Medulla oblongata (tissue), 1 donor: ENCODE measurements around the gene DNAAF8.

ENCODE experiments used
- DNase-seq: peaks from one replicate; pipeline ENCODE4 v3.0.0-alpha.2; 2015; ENCODE audit errors: extremely low spot score

The DNAAF8 gene

DNA sequence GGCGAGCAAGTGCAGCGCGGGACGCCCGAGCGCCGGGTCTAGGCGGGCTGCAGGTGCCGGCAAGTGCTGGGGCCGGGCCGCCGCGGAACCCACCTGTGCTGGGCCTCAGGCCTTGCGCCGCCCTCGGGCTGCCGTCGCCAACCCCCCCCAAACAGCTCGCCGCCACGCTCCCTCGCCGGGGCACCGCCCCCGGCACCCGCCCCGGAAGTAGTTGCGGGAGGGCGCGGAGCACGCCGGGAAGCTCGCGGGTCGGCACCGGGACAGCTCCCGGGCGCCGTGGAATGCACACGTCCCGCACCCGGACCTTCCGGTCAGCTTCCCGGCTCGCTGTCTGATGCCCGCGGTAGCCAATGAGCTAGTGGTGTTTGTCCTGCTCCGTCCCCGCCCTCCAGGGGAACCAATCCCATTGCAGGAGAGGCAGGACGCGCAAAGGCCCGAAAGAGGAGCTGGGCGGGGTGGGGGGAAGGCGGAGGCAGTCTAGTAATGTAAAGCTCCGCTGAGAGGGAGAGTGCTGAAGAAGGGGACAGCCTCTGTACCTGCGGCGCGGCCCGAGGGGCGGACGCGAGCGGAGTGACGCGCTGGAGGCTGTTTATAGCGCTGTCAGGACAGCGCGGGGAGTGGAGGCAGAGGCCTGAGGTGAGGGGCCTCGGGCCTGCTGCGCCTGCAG is at the start of gene DNAAF8, which contains the start of gene ANKS3:
Gene DNAAF8, plus strand, starts transcription at position 475 of the 667 bp plus-strand sequence. CDS start 1,978 bp downstream, outside the sequence.
Gene ANKS3, minus strand, starts transcription at position 209 of the 667 bp plus-strand sequence. CDS start 4,122 bp downstream, outside the sequence.
- DNase-seq, result peak; percentile 97

DNA sequence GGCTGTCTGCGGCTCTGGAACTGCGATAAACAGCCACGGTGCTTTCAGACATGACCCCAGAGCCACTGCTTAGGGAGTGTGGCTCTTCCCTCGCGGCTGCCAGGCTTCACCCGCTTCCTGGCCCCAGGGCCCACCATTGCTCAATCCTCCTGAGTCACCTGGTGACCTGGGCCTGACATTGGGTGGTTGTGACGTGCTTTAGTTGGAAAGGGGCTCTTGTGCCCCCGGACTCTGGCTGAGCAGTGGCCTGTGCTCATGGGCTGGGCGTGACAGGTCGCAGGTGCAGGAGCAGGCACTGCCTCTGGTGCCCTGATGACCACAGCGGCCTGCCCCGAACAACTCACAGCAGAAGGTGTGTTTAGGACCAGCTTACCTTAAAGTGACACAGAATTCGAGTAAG is 49.6 kb upstream of the DNAAF8 start:
- no peak for DNase-seq

DNA sequence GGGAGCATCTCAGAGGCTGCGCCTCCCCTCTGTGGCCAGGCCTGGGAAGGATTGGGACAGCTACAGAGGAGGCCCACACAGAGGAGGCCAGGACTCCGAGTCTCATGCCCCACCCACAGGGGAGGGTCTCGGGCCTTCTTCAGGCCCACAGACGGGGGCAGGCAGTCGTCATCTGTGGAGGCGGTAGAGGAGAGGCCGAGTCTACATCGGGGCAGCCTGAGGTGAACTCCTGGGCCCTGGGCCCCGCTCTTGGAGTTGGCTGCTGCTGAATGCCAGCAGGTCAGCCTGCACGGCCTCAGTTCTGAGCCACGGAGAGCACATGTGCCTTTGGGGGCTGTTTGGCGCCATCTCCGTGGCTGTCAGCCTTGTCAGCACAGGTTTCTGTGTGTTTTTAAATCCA is 49.0 kb upstream of the DNAAF8 start:
- DNase-seq, result no peak

DNA sequence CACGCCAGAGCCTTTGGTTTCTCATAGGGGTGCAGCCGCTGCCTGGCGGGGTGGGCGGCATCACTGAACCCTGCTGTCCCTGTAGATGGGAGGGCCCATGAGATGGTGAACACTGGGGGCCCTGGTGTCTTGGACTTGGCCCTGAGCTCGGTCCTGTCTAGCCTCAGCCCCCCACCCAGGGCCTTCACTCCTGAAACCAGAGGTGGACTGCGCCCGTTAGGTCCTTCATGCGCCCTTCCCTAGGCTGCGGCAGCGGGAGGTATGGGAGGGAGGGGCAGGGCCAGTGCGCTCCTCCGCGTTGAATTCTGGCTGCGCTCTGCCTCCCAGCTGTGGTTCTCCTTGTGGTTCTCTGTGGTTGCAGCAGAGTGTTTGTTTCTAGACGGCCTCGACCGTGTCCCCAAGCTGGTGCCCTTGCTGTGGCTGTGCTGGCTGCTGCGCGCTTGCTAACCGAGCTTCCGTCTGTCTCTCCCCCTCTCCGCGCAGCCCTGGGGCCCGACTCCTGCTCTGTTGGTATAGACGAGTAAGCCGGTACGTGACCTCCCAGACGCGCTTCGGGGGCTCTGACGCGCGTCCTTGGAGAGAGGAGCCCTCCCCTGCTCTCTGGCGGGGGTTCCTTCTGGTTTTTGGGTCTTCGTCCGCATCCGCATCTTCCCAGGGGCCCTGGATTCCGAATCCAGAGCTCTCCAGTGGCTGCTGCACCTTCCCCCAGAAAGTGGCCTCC is 48.4 kb upstream of the DNAAF8 start:
- DNase-seq, result no peak

DNA sequence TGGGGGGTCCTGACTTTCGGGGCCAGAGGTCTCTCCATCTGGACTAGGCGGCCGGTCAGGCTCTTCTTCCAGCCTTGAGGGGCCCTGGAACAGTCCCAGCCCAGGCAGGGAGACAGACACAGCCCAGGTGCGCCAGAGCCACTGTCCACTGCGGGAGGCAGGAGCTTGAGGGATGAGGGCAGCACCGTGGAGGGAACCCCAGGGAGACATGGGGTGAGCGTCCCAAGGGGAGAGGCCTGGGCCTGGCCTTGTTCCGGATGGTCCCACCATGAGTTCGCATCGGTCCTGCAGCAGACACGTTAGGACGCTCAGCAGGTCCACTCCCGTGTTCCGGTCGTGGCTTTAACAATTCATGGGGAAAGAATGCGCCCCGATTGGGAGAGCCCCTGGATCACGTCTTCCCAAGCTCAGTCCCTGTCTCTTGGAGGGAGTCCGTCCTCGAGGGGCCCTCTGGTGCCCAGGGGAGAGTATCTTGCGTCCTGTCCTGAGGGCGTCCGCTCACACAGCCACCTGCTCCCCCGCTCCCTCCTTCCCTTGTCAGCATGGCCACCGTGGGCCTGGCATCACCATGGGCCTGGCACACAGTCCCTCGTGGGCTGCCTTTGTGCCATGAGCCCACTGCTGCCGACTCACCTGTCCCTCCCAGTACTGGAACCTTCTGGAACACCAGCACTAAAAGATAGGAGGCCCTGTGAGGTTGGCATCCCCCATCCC is 47.7 kb upstream of the DNAAF8 start:
- DNase-seq, result no peak

DNA sequence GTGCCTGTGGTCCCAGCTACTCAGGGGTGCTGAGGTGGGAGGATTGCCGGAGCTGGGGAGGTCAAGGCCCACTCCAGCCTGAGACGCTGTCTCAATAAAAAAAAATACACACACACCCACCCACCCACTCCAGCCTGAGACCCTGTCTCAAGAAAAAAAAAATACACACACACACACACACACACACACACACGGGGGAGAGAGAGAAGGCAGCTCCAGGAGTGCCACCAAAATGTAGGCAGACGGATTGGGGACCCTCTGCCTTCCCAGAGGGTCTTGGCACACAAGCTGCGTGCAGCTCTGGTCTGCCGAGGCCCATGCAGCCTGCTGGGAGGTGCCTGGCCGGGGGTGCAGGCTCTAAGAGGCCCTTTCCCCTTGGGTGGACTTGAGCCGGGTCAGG is 46.9 kb upstream of the DNAAF8 start:
- DNase-seq, result no peak

DNA sequence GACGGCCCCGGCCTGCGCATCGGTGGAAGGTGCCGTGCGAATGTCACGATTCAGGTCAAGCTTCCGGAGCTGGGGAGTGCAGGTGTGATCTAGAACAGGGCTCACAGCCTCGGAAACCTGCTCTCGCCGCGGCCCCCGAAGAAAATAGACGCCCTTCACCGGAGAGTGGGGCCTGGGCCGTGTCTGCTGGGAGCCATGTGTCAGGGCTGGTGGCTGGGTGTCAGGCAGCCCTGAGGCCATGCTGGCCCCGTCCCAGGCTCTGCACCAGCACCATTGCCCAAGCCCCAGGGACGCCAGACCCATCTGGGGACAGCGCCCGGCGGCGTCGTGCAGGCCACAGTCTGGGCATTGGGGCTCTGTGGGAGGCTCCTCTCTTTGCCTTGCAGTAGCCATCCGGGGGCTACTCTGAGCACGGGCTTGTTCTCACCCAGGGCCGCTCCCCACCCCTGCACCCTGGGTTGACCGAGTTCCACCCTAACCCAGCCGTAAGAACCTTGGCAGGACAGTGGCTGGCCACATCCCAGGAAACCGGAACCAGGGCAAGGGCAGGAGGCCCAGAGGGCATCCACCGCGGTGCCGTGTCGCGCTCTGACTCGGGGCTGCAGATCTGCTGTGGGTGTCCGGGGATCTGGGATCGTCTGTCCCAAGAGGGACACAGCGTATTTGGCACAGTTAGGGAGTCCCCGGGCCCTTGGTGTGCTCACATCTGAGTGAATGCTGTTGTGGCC is 46.2 kb upstream of the DNAAF8 start:
- no peak for DNase-seq

DNA sequence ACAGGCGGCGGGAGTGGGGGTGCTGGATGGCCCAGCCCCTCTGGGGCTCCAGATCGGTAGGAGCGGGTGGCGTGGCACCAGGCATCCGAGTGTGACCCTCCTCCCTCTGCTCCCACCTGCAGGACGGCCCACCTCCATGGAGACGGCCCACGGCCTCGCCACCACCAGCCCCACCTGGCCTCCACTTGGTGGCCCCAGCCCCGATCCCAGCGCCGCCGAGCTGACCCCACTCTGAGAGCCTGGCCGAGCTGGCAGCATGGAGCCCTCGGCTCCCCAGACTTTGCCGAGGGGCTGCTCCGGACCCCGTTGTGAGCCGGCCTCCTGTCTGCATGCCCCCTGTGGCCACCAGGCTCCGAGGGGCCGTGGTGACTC is 45.7 kb upstream of the DNAAF8 start:
- DNase-seq, result no peak

DNA sequence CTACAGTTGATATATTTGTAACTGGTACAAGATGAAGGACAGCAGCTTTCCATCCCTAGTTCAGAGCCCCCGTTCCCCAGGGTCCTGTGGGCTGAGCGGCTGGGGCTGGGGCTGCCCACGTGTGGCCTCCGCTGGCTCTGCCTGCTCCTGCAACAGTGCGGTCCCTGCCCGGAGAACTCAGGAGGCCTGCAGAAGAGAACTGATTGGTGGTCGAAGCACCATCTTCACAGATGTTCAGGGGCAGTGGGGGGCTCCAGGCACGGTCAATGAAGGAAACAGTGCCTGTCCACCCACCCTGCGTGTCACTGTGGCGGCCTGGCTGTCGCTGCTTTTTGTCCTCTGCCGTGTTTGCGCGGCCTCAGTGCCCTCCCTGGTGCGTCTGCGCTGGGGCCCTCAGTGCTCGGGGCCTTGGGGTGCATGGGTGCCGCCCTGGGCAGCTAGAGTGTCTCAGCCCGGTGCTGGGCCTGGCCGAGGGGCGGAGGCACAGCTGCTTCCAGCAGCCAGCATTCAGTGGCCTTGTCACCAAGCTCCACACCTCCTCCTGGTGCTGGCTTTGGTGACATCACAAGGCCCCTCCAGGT is 45.2 kb upstream of the DNAAF8 start:
- DNase-seq, result no peak

DNA sequence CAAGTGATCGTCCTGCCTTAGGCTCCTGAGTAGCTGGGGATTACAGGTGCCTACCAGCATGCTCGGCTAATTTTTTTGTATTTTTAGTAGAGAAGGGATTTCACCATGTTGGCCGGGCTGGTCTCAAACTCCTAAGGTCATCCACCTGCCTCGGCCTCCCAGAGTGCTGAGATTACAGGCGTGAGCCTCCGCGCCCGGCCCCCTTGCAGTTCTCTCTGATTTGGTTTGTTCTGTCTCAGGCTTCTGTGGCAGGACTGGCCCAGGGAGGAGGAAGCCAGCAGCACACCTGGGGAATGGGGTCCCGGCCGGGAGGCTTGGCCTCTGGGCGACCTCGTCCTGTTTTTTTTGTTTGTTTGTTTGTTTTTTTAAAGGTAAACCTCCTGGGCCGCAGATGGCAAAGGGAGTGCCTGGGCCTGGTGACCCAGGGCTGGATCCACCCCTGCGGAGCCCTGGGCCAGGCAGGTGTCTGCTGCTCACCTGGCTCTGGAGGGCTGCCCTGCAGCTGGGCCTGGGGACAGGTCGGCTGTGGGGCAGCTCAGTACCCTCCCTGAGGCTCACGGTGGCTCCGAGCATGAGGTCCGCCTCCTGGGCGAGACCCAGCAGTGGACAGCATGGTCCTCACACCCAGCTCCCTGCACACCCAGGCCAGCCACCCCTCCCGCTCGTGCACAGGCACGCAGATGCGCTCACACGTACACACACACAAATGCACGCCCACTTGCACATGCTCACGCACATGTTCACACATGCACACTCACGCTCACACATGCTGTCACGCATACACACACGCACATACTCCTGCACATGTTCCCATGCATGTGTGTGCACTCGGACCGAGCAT is 44.3 kb upstream of the DNAAF8 start:
- DNase-seq, result no peak

DNA sequence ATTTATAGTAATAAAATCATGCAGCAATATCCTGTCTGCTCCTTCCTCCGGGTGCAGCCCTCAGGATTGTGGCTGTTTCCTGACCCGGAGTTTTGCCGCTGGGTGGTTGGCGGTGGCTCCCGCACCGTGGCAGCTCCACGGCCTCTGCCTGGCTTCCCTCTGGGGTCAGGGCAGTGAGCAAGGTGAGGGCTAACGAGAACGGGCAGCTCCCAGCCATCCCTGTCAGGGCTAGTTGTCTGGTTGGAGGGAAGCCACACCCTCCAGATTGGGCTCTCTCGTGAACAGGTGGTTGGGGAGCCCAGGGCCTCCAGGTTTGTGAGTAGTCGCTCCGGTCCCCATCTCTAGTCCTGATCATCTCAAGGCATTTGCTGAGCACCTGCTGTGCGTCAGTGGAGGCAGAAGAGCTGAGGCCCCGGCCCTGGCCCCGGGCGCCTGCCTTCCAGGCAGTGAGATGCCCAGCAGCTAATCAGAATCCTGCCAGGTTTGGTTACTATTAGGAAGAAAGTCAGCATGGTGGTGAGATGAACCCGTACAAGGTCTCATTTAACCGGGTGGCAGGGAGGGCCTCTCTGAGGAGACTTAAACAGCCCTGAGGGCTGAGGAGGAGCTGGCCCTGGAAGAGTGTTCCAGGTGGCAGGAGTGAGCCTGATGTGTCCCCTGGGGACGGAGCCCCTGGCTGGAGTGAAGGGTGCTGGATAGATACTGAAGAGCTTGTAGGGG is 43.2 kb upstream of the DNAAF8 start:
- no peak for DNase-seq

DNA sequence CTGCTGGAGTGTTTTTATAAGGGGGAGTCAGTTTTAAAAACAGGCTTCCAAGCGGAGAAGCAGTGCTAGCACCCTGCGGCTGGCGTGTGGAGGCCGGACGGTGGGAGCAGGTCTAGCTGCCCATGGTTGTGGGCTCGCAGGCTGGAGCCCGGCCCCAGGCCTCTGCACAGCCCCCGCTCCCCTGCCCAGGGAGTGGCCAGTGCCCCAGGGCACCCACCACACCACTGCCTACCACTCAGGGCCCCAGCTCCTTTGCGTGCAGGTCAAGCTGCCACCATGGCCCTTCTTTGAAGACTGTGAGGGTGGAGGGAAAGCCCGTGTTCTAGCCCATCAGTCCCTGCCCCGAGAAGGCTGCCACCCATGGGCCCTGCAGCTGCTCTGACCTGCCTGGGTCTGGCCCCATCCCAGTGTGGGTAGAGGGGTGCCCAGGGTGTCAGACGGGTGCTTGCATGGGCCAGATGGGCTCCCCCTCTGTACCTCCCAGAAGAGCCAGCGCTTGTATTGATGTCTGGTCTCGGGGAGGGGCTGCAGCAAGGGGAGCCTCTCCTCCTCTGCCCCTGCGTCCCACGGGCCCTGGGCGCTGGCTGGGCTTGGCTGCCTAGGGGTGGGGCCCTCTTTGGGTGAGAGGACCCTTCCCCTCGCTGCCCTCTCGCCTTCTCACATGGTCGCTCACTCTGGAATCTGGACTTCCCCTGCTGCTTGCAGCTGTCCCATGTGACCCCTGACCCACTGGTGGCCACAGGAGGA is 42.5 kb upstream of the DNAAF8 start:
- no peak for DNase-seq

DNA sequence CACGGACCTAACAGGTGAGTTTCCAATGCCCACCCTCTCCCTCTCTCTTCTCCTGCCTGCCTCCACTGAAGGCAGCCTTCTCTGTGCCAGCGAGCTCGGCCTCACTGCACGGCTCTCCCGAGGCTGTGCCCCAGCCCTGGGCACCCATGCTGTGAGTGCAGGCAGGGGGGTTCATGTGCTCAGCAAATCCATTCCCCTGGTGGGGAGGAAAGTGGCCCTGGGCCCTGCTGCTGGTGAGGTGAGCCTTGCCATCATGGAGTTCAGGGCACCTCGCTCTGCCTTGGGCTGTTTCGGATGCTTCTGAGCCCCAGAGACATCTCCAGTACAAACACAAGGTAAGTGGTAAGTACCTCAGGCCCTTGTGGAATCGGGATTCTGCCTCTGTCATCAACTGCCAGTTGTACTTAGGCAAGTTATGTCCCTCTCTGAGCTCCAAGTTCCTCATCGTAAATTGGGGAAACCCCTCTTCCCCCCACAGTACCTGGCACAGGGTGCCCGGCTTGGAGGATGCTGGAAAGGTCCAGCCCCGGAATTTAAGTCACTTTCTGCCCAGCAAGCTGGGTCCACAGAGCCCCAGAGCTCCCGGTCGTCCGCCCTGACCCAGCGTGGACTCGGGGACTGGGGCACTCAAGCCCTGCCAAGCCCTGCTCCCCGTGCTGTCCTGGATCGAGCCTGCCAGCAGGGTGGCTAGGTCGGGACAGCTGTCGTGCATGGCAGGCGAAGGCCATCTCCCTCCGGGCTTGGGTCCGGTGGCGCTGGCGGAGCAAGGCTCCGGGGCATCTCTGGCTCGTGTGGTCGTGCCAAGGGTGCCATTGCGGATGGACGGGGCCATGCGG is 41.7 kb upstream of the DNAAF8 start:
- DNase-seq, result no peak

DNA sequence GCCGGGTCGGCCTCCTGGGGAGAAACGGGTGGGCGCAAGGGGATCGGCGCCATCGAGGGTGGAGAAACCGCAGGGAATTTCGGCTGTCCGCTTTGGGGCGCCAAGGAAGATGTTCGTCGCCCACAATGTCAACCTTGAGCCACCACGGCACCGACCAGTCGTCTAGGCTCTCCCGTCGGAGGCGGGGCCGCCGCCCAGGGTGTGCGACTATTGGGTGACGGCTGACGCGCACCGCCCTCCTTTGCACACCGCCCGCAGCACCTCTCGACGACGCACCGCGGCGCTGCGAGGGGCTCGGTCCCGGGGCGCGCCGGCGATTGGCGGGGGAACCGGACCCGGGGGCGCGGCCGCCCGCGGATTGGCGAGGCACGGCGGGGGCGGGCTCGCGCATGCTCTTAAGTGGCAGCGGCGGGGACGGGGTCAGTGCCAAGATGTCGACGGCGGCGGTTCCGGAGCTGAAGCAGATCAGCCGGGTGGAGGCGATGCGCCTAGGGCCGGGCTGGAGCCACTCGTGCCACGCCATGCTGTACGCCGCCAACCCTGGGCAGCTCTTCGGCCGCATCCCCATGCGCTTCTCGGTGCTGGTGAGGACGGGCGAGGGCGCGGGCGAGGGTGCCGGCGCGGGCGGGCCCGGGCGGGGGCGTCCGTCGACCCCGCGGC is 40.9 kb upstream of the DNAAF8 start, which contains the start of gene NUDT16L1:
Gene NUDT16L1, plus strand, starts transcription at position 267 of the 660 bp plus-strand sequence. Its CDS starts 165 bp downstream, at position 432.
- peak; percentile 97 for DNase-seq

DNA sequence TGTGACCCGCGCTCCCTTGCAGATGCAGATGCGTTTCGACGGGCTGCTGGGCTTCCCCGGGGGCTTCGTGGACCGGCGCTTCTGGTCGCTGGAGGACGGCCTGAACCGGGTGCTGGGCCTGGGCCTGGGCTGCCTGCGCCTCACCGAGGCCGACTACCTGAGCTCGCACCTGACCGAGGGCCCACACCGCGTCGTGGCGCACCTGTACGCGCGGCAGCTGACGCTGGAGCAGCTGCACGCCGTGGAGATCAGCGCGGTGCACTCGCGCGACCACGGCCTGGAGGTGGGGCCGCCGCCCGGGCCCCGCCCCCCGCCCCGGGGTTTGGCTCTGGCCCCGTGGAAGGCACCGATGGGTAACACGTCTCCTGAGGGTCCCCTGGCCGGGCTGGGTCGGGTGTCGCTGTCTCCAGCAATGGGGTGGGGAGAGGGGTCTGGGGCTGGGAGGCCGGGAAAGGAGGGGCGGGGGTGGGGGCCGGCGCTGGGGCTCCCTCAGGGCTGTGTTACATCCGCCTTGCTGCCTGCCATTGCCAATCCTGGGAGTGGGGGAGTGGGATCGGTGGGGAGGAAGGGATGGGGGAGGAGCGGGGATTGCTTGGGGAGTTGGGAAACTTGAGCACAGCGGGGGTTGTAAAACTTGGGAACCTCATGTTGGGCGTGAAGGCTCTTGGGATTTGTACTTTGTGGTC is 40.2 kb upstream of the DNAAF8 start:
- DNase-seq, result no peak

DNA sequence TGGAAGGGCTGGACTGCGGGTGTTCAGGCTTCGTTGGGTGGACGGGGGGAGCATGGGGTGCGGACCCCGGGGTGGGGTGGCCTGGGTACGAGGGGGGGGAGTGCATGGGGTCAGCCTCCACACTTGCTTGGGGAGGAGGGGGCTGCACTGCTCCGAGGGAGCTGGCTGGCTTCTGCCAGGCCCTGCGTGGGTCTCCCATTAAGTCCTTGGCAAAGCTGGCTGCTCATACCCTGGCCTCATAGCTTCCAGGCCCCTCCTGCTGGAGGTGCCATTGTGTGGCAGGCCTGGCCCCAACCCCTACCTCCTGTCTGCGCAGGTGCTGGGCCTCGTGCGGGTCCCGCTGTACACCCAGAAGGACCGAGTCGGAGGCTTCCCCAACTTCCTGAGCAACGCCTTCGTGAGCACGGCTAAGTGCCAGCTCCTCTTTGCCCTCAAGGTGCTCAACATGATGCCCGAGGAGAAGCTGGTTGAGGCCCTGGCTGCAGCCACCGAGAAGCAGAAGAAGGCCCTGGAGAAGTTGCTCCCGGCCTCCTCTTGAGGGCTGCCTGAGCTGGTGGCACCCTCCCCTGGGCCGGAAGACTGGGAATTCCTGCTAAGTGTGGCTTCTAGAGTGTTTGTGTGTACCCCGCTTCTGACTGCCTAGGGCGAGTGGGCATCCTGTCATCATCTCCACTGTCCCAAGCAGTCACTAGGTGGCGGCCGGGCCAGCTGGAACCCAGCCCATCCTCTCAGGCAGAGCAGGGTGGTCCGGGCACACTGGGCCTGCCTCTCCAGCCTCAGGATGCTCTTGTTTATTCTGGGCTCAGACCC is 39.5 kb upstream of the DNAAF8 start:
- peak; percentile 51 for DNase-seq
